Activated CD4-positive, CD25-positive, alpha-beta regulatory T cell treated with anti-CD3 and anti-CD28 coated beads, Interleukin-2, amount 50 U/mL, for 16 hours (primary cell): ENCODE data around the gene SEPTIN8.

Source experiments
- DNase-seq: peaks from one replicate; pipeline ENCODE4 v3.0.0-alpha.2; 2020; ENCODE audit warnings: low read depth, low spot score

SEPTIN8 gene

GRCh38 chr5:132708645-132709044, 68.4 kb downstream of the SEPTIN8 start:
- no peak for DNase-seq

- DNase-seq, result no peak
These were observed 72.2 kb downstream of the SEPTIN8 start for GRCh38 chr5:132704875-132705274.
